ENCODE measurements around the gene PKP4.

DNA sequence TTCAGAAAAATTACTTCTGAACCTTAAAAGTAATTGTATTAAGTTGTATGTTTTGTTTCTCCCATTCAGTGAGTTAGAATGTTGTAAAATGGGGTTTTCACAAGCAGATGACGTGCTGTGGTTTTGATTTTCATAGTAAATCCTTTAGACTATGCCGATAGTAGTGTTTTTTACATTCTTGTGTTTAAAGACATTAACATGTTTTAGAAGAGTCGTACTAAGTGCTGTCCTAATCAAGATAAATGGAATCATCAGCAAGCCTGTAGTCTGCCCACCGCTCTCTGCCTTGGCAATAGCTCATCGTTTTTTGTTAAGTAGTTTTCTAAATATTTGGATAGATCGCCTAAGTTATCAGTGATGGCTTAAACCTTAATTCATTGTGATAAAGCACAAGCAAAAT, 21.5 kb downstream of the PKP4 start:
- TF ChIP-seq, protein P1, sequence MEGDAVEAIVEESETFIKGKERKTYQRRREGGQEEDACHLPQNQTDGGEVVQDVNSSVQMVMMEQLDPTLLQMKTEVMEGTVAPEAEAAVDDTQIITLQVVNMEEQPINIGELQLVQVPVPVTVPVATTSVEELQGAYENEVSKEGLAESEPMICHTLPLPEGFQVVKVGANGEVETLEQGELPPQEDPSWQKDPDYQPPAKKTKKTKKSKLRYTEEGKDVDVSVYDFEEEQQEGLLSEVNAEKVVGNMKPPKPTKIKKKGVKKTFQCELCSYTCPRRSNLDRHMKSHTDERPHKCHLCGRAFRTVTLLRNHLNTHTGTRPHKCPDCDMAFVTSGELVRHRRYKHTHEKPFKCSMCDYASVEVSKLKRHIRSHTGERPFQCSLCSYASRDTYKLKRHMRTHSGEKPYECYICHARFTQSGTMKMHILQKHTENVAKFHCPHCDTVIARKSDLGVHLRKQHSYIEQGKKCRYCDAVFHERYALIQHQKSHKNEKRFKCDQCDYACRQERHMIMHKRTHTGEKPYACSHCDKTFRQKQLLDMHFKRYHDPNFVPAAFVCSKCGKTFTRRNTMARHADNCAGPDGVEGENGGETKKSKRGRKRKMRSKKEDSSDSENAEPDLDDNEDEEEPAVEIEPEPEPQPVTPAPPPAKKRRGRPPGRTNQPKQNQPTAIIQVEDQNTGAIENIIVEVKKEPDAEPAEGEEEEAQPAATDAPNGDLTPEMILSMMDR (IDR thresholded peaks at IDR 0.05): no peak
- TF ChIP-seq EZH2phosphoT487 (IDR thresholded peaks at IDR 0.05): no peak
